Tibial artery (tissue), 4 donors: ENCODE measurements around the gene TM9SF4.

Experiments used
- DNase-seq, 2 donors: peaks; one replicate each; pipeline ENCODE4 v3.0.0-alpha.2; 2019
- H3K27ac ChIP-seq, 2 donors: fragments of 200-600 bp; sonication (generic) in 1 of 2; 1 replicate in 1 of 2; 2 replicates in 1 of 2; pipeline ENCODE4 v1.5.1; 2018 to 2019; ENCODE audit warnings: mild to moderate bottlenecking in 1 of 2
- H3K27me3 ChIP-seq, 2 donors: fragments of 200-600 bp; sonication (generic) in 1 of 2; one replicate each; pipeline versions ENCODE4 v1.5.1 to v1.6.0; 2016 to 2019
- H3K36me3 ChIP-seq, 3 donors: fragments of 200-600 bp; sonication (generic) in 2 of 3; one replicate each; pipeline ENCODE4 v1.5.1; 2016 to 2019; ENCODE audit warnings: mild to moderate bottlenecking in 2 of 3
- H3K4me1 ChIP-seq, 4 donors: fragments of 200-600 bp; sonication (generic) in 2 of 4; 1 replicate in 3 of 4; 2 replicates in 1 of 4; pipeline ENCODE4 v1.5.1; 2016 to 2019
- H3K4me3 ChIP-seq, 2 donors: fragments of 200-600 bp; sonication (generic) in 1 of 2; 1 replicate in 1 of 2; 2 replicates in 1 of 2; pipeline ENCODE4 v1.5.1; 2018 to 2019; ENCODE audit warnings: mild to moderate bottlenecking in 2 of 2
- H3K9me3 ChIP-seq, 3 donors: fragments of 200-600 bp; sonication (generic) in 1 of 3; one replicate each; pipeline ENCODE4 v1.5.1; 2016 to 2019
- CTCF ChIP-seq, 2 experiments: fragments of 200-600 bp in 1 of 2; fragments of 450-650 bp in 1 of 2; IDR thresholded peaks; one replicate each; pipeline ENCODE4 v1.5.1; 2017 to 2019; ENCODE audit warnings: antibody characterized with exemption in 2 of 2, mild to moderate bottlenecking in 1 of 2, moderate library complexity in 1 of 2
- intact Hi-C: fragments of 100-400 bp; cut with DNase I; formaldehyde crosslinking; loops from one replicate; pipeline ENCODE4 v1.15.0; 2023; ENCODE audit warnings: low total_unique reads

Gene TM9SF4

GRCh38 chr20:32205110-32205842 lies 95.8 kb downstream of the TM9SF4 start:
- Histone ChIP-seq H3K4me1 (peaks cover 0 to 66% (median 48%) of the 10 kb centered on the region in 4 donors), H3K27me3 (no peaks in the 10 kb centered on the region), H3K9me3 (no peaks in the 10 kb centered on the region), H3K4me3 (no peak overlapping the region), H3K36me3 (peaks cover 0 to 31% (median 23%) of the 10 kb centered on the region in 3 donors), H3K27ac (peak overlapping the region in 1 of 2 donors; percentile 78)
- no peak for TF ChIP-seq CTCF (IDR thresholded peaks at IDR 0.05)
- intact Hi-C loops = loop anchor here (5.0 to 10.0 kb wide), 2 partner anchors 93 to 250 kb away; no protein-coding TSS in a partner anchor
- no peak for DNase-seq

- Histone ChIP-seq H3K4me1 (peaks cover 0 to 66% (median 48%) of the 10 kb centered on the region in 4 donors), H3K9me3 (no peaks in the 10 kb centered on the region), H3K36me3 (peaks cover 0 to 26% (median 18%) of the 10 kb centered on the region in 3 donors), H3K27ac (peak overlapping the region; percentile 78 to 96), H3K4me3 (peak overlapping the region; percentile 65 to 100), H3K27me3 (no peaks in the 10 kb centered on the region)
- no peak for TF ChIP-seq CTCF (IDR thresholded peaks at IDR 0.05)
- intact Hi-C loops = loop anchor here (5.0 to 10.0 kb wide), 2 partner anchors 94 to 249 kb away; no protein-coding TSS in a partner anchor
- no peak for DNase-seq
These were observed 96.6 kb downstream of the TM9SF4 start for GRCh38 chr20:32205843-32206759.

GRCh38 chr20:32206760-32207625 lies 97.5 kb downstream of the TM9SF4 start:
- no peak for DNase-seq
- peaks cover 0 to 66% (median 47%) of the 10 kb centered on the region in 4 donors for H3K4me1 ChIP-seq
- intact Hi-C loops = loop anchor here (5.0 to 10.0 kb wide), 2 partner anchors 95 to 248 kb away; no protein-coding TSS in a partner anchor
- H3K4me3 ChIP-seq = peak overlapping the region; percentile 65 to 100
- H3K27me3 ChIP-seq = no peaks in the 10 kb centered on the region
- no peaks in the 10 kb centered on the region for H3K9me3 ChIP-seq
- peak overlapping the region; percentile 78 to 96 for H3K27ac ChIP-seq
- peaks cover 0 to 26% (median 9%) of the 10 kb centered on the region in 3 donors for H3K36me3 ChIP-seq
- no peak for TF ChIP-seq CTCF (IDR thresholded peaks at IDR 0.05)

GRCh38 chr20:32207626-32208498 lies 98.3 kb downstream of the TM9SF4 start, which contains the start of the genes PLAGL2 and POFUT1:
Gene PLAGL2 (minus strand): TSS chr20:32207743. CDS start chr20:32202178, 5,565 bp downstream.
Gene POFUT1 (plus strand): TSS chr20:32207880. CDS start chr20:32207942, 62 bp downstream.
- Histone ChIP-seq H3K27me3 (no peaks in the 10 kb centered on the region), H3K36me3 (peaks cover 4 to 33% (median 12%) of the 10 kb centered on the region in 3 donors), H3K9me3 (no peaks in the 10 kb centered on the region), H3K4me3 (peak within 1 kb of the TSS; percentile 65 to 100), H3K27ac (peak within 1 kb of the TSS; percentile 78 to 96), H3K4me1 (peaks cover 0 to 62% (median 45%) of the 10 kb centered on the region in 4 donors)
- intact Hi-C loops = loop anchor here (5.0 to 10.0 kb wide), 2 partner anchors 96 to 247 kb away; no protein-coding TSS in a partner anchor
- TF ChIP-seq CTCF (IDR thresholded peaks at IDR 0.05) = no peak
- DNase-seq = peak; percentile 84 to 94
